Thyroid gland (tissue), 4 donors: Measurements from ENCODE around the gene TMC1.

Experiments used
- POLR2A ChIP-seq, 2 donors: fragments of 450-650 bp; IDR thresholded peaks; one replicate each; pipeline ENCODE4 v1.6.1; 2017; ENCODE audit warnings: antibody characterized with exemption in 2 of 2, mild to moderate bottlenecking in 2 of 2, moderate library complexity in 1 of 2
- TF ChIP-seq, protein P1 (sequence below), 6 experiments: fragments of 200-600 bp in 3 of 6; fragments of 450-650 bp in 3 of 6; sonication (generic) in 3 of 6; IDR thresholded peaks; one replicate each; pipeline ENCODE4 v1.5.1; 2016 to 2019; ENCODE audit warnings: antibody characterized with exemption in 6 of 6, mild to moderate bottlenecking in 2 of 6, inconsistent platforms in 1 of 6, moderate library complexity in 1 of 6

GRCh38 chr9:72529531-72529930, 8.1 kb downstream of the TMC1 start:
- TF ChIP-seq POLR2A (IDR thresholded peaks at IDR 0.05): no peak
- TF ChIP-seq, protein P1, sequence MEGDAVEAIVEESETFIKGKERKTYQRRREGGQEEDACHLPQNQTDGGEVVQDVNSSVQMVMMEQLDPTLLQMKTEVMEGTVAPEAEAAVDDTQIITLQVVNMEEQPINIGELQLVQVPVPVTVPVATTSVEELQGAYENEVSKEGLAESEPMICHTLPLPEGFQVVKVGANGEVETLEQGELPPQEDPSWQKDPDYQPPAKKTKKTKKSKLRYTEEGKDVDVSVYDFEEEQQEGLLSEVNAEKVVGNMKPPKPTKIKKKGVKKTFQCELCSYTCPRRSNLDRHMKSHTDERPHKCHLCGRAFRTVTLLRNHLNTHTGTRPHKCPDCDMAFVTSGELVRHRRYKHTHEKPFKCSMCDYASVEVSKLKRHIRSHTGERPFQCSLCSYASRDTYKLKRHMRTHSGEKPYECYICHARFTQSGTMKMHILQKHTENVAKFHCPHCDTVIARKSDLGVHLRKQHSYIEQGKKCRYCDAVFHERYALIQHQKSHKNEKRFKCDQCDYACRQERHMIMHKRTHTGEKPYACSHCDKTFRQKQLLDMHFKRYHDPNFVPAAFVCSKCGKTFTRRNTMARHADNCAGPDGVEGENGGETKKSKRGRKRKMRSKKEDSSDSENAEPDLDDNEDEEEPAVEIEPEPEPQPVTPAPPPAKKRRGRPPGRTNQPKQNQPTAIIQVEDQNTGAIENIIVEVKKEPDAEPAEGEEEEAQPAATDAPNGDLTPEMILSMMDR (IDR thresholded peaks at IDR 0.05): no peak
